SH-SY5Y (cell line): ENCODE measurements around the gene TRIM28.

Source experiments
- GATA2 ChIP-seq: IDR thresholded peaks from 2 replicates; pipeline ENCODE4 v1.6.1; 2011; ENCODE audit warnings: mild to moderate bottlenecking, low read depth, low read length
- GATA3 ChIP-seq: IDR thresholded peaks from 2 replicates; pipeline ENCODE4 v1.6.1; 2011; ENCODE audit warnings: low read depth, mild to moderate bottlenecking, low read length, moderate library complexity

Gene TRIM28

GRCh38 chr19:58586133-58586765 is 42.4 kb downstream of the TRIM28 start:
- TF ChIP-seq GATA2 (no peak), GATA3 (no peak)
